Common myeloid progenitor, CD34-positive (primary cell): Measurements from ENCODE around the gene SYT1.

ENCODE experiments used
- CTCF ChIA-PET: fragments of 350-600 bp; sonication (Branson Sonifier 250); formaldehyde crosslinking; loops from one replicate; lab custom pipeline; 2021; ENCODE audit warnings: antibody characterized with exemption; lab: Charles Lee
- POLR2A ChIA-PET: fragments of 350-600 bp; sonication (Branson Sonifier 250); formaldehyde crosslinking; loops from one replicate; lab custom pipeline; 2021; ENCODE audit warnings: antibody characterized with exemption; lab: Charles Lee
- DNase-seq, 3 donors: peaks; one replicate each; pipeline versions ENCODE4 v3.0.0 to v3.0.0-alpha.2; 2013
- H3K27ac ChIP-seq, 2 experiments: 1 replicate in 1 of 2; 2 replicates in 1 of 2; pipeline ENCODE4 v1.7.0; 2013; ENCODE audit warnings: inconsistent platforms in 2 of 2, low read length in 2 of 2, mild to moderate bottlenecking in 2 of 2, low read depth in 1 of 2, moderate library complexity in 1 of 2; ENCODE audit not compliant: severe bottlenecking in 2 of 2, insufficient read depth in 1 of 2, poor library complexity in 1 of 2
- H3K27me3 ChIP-seq, 5 experiments: replicated peaks in 2 of 5; 1 replicate in 3 of 5; 2 replicates in 2 of 5; pipeline versions ENCODE4 v1.6.1 to v1.7.0; 2013; ENCODE audit warnings: low read length in 4 of 5, mild to moderate bottlenecking in 2 of 5, moderate library complexity in 2 of 5, inconsistent platforms in 1 of 5; ENCODE audit not compliant: insufficient read depth in 5 of 5, control insufficient read depth in 4 of 5
- H3K36me3 ChIP-seq, 4 experiments: 1 replicate in 2 of 4; 2 replicates in 2 of 4; pipeline versions ENCODE4 v1.6.1 to v1.7.0; 2013; ENCODE audit warnings: low read length in 3 of 4, control low read depth in 1 of 4, mild to moderate bottlenecking in 1 of 4; ENCODE audit not compliant: control insufficient read depth in 4 of 4, insufficient read depth in 4 of 4
- H3K4me1 ChIP-seq, 4 experiments: 1 replicate in 3 of 4; 2 replicates in 1 of 4; pipeline versions ENCODE4 v1.6.1 to v1.7.1; 2013; ENCODE audit warnings: low read length in 3 of 4, mild to moderate bottlenecking in 3 of 4, control low read depth in 1 of 4, inconsistent platforms in 1 of 4, moderate library complexity in 1 of 4; ENCODE audit not compliant: control insufficient read depth in 4 of 4, insufficient read depth in 4 of 4; ENCODE audit errors: control extremely low read depth in 1 of 4
- H3K4me3 ChIP-seq, 7 experiments: 1 replicate in 4 of 7; 2 replicates in 3 of 7; pipeline versions ENCODE4 v1.5.1 to v1.7.0; 2013; ENCODE audit warnings: mild to moderate bottlenecking in 7 of 7, low read length in 6 of 7, moderate library complexity in 6 of 7, inconsistent platforms in 2 of 7, low read depth in 2 of 7, control low read depth in 1 of 7; ENCODE audit not compliant: insufficient read depth in 4 of 7, control insufficient read depth in 1 of 7; ENCODE audit errors: extremely low read depth in 1 of 7
- H3K9me3 ChIP-seq, 5 experiments: 1 replicate in 4 of 5; 2 replicates in 1 of 5; pipeline versions ENCODE4 v1.6.1 to v1.7.1; 2013; ENCODE audit warnings: low read length in 4 of 5, mild to moderate bottlenecking in 2 of 5, inconsistent platforms in 1 of 5, low read depth in 1 of 5, moderate library complexity in 1 of 5; ENCODE audit not compliant: control insufficient read depth in 4 of 5, insufficient read depth in 2 of 5; ENCODE audit errors: control extremely low read depth in 1 of 5
- WGBS: methylation state at CpG from one replicate; pipeline ENCODE4 v1.1.5; 2013; ENCODE audit not compliant: insufficient coverage; 5-methylcytosine and 5-hydroxymethylcytosine counted together

SYT1 gene

GRCh38 chr12:78871566-78871965 is 7.0 kb downstream of the SYT1 start:
- no CpG with 5 or more reads among the region's 2 CpGs for WGBS
- Histone ChIP-seq H3K27me3 (peaks cover 0 to 5% (median 1%) of the 10 kb centered on the region in 5 experiments), H3K36me3 (no peaks in the 10 kb centered on the region), H3K4me1 (no peaks in the 10 kb centered on the region), H3K27ac (no peak overlapping the region), H3K4me3 (no peak overlapping the region), H3K9me3 (no peaks in the 10 kb centered on the region)
- POLR2A ChIA-PET: no interaction called here
- CTCF ChIA-PET: no interaction called here
- DNase-seq: no peak

- H3K9me3 ChIP-seq: no peaks in the 10 kb centered on the region
- DNase-seq: no peak
- 94% methylated on average over 2 of the region's 3 CpGs for WGBS
- H3K4me3 ChIP-seq: no peak overlapping the region
- H3K27ac ChIP-seq: no peak overlapping the region
- no peaks in the 10 kb centered on the region for H3K4me1 ChIP-seq
- ChIA-PET POLR2A (no interaction called here), CTCF (no interaction called here)
- H3K36me3 ChIP-seq: no peaks in the 10 kb centered on the region
- H3K27me3 ChIP-seq: no peaks in the 10 kb centered on the region
Observed at GRCh38 chr12:78878459-78878858, 13.9 kb downstream of the SYT1 start.

GRCh38 chr12:78878866-78879265 is 14.3 kb downstream of the SYT1 start:
- ChIA-PET POLR2A (no interaction called here), CTCF (no interaction called here)
- no peak for DNase-seq

DNA sequence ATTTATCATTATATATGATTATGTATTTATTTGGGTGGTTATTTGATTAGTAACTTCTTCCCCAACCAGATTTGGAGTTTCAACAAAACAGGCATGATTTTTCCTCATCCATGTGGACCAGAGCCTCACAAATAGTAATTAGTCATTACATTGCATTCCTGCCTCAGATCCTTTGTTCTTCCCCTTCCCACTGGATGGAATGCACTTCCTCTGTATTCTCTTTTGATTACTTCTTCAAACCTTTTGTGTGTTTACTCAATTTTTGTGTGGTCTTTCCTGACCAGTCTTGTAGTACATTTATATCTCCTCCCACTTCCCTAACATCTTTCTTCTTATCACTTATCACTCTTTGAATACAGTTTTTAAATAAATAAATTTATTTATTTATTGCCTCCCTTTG is 15.5 kb downstream of the SYT1 start:
- no peaks in the 10 kb centered on the region for H3K4me1 ChIP-seq
- DNase-seq: no peak
- H3K36me3 ChIP-seq: no peaks in the 10 kb centered on the region
- POLR2A ChIA-PET: no interaction called here
- H3K4me3 ChIP-seq: no peak overlapping the region
- CTCF ChIA-PET: no interaction called here
- H3K27ac ChIP-seq: no peak overlapping the region
- no peaks in the 10 kb centered on the region for H3K9me3 ChIP-seq
- H3K27me3 ChIP-seq: no peaks in the 10 kb centered on the region

More at GRCh38 chr12:78878866-78879265, 14.3 kb downstream of the SYT1 start:
- Histone ChIP-seq H3K27ac (no peak overlapping the region), H3K27me3 (no peaks in the 10 kb centered on the region), H3K36me3 (no peaks in the 10 kb centered on the region), H3K9me3 (no peaks in the 10 kb centered on the region), H3K4me1 (no peaks in the 10 kb centered on the region), H3K4me3 (no peak overlapping the region)
- no CpG with 5 or more reads among the region's 1 CpG for WGBS

DNA sequence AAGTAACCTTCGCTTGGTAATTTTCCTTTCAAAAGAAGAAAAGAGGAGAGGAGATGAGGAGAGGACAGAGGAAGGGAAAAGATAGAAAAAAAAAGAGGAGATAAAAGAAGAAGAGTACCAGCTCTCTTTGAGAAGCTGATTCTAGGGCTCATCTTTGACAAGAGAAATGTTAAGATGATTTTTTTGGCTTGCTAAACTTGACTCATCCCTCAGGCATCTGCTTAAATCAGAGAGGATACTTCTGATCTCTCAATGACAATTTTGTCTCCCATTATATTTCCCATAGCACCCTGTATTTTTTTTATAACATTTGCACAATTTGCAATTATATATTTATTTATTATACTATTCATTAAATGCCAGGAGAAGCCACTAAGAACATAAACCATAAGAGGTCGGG is 17.1 kb downstream of the SYT1 start:
- H3K27ac ChIP-seq: no peak overlapping the region
- no peaks in the 10 kb centered on the region for H3K4me1 ChIP-seq
- H3K4me3 ChIP-seq: no peak overlapping the region
- no peak for DNase-seq
- H3K36me3 ChIP-seq: no peaks in the 10 kb centered on the region
- H3K9me3 ChIP-seq: no peaks in the 10 kb centered on the region
- CTCF ChIA-PET: interaction anchor here (1.1 to 1.4 kb wide), 2 partner anchors 11 to 21 kb away, joined by 3 to 4 read pairs; no protein-coding TSS in a partner anchor
- H3K27me3 ChIP-seq: no peaks in the 10 kb centered on the region
- WGBS: 100% methylated on average over 1 of the region's 2 CpGs
- POLR2A ChIA-PET: no interaction called here

DNA sequence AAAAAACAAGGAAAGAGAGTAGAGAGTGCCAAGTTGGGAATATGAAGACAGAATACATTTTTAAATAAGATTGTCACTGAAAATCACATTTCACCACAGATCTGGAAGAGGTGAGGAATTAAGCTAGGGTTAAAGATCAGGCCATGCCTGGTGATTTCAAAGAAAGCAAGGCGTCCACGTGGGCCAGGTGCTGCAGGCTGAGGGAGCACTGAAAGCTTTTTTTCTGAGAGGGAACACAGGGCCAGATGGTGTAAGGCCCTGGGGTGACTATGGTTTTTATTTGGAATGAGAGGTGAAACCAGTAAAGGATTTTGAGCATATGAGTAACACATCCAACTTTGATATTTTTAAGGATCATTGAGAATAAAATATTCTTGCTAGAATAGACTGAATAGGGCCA is 20.9 kb downstream of the SYT1 start:
- 86% methylated on average over 2 of the region's 2 CpGs for WGBS
- ChIA-PET CTCF (no interaction called here), POLR2A (no interaction called here)
- H3K27ac ChIP-seq: no peak overlapping the region
- no peaks in the 10 kb centered on the region for H3K9me3 ChIP-seq
- H3K36me3 ChIP-seq: no peaks in the 10 kb centered on the region
- no peak for DNase-seq
- no peaks in the 10 kb centered on the region for H3K27me3 ChIP-seq
- no peak overlapping the region for H3K4me3 ChIP-seq
- H3K4me1 ChIP-seq: peaks cover 0 to 4% (median 0%) of the 10 kb centered on the region in 4 experiments

DNA sequence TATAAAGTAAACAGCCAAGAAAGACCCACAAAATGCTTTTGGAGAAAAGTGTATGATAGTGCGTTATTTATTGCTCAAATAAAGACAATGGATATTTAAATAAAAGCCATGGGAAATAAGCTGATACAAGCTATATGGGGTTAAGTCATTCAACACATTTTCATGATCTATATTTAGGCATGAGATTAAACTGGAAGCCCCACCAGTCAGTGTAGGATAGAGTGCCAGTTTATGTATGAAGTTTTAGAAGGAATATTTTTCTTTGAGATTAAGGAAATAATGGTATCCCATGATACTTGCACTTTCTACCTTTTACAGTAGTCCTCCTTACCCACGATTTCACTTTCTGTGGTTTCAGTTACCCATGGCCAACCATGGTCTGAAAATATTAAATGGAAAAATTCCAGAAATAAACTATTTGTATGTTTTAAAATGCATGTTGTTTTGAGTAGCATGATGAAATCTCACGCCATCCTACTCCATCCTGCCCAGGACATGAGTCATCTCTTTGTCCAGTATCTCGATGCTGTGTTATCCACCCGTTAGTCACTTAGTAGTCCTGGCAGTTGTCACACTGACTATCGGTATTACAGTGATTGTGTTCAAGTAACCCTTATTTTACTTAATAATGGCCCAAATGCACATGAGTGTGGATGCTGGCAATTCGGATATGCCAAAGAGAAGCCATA is 22.3 kb downstream of the SYT1 start:
- POLR2A ChIA-PET: no interaction called here
- CTCF ChIA-PET: no interaction called here
- H3K9me3 ChIP-seq: no peaks in the 10 kb centered on the region
- 100% methylated on average over 4 of the region's 7 CpGs for WGBS
- H3K27ac ChIP-seq: no peak overlapping the region
- no peaks in the 10 kb centered on the region for H3K36me3 ChIP-seq
- H3K4me1 ChIP-seq: peaks cover 0 to 4% (median 0%) of the 10 kb centered on the region in 4 experiments
- H3K4me3 ChIP-seq: no peak overlapping the region
- no peaks in the 10 kb centered on the region for H3K27me3 ChIP-seq
- no peak for DNase-seq
